HepG2 (cell line): ENCODE results near the gene S100A9. TPM values are rescaled to one million over a fixed set of nuclear protein-coding genes. Genes with fewer than 3 reads are reported as not detected.

ENCODE experiments used
- ATAC-seq: fragments of 200-7000 bp; cut with Tn5 transposase; 3 replicates; pipeline ENCODE4 v1.9.1; 2020; ENCODE audit warnings: mild to moderate bottlenecking, moderate library complexity
- BruUV-seq: library from RNA; stranded (reverse); fragments of 400-500 nt; replicated peaks from 2 replicates; lab custom pipeline; 2021; lab: Mats Ljungman, UMichigan
- CTCF ChIA-PET: fragments of 300-600 bp; formaldehyde crosslinking; extraction: SDS; loops from one replicate; lab custom pipeline; 2021; ENCODE audit warnings: low total read pairs, inconsistent platforms, low intra/inter-chr PET ratio; lab: Yijun Ruan, JAX
- POLR2A ChIA-PET: fragments of 350-600 bp; sonication (Branson Sonifier 250); formaldehyde crosslinking; loops from one replicate; lab custom pipeline; 2020; ENCODE audit warnings: antibody characterized with exemption, inconsistent platforms; lab: Yijun Ruan, JAX
- DNase-seq: peaks from one replicate; pipeline ENCODE4 v3.0.0-alpha.2; 2015; ENCODE audit warnings: low spot score
- FAIRE-seq: peaks from 3 replicates; lab custom pipeline; 2011; peaks lifted over from hg19 to GRCh38; lab: Jason Lieb, UNC
- H2AFZ ChIP-seq: one replicate; pipeline ENCODE4 v1.6.1; 2011; ENCODE audit warnings: low read length, inconsistent platforms
- H3K27ac ChIP-seq: fragments of 300-600 bp; 3 replicates; pipeline ENCODE4 v1.8.0; 2011; ENCODE audit warnings: mixed run types, mild to moderate bottlenecking, mixed read lengths, low read length, inconsistent platforms; ENCODE audit not compliant: insufficient read depth; ENCODE audit errors: extremely low read length
- H3K27me3 ChIP-seq, 2 experiments: fragments of 200-600 bp in 1 of 2; 2 replicates in 1 of 2; 3 replicates in 1 of 2; pipeline versions ENCODE4 v1.6.0 to v1.8.0; 2011; ENCODE audit warnings: low read length in 2 of 2, mild to moderate bottlenecking in 2 of 2, moderate library complexity in 2 of 2, inconsistent platforms in 1 of 2; ENCODE audit not compliant: insufficient read depth in 2 of 2, control insufficient read depth in 1 of 2
- H3K36me3 ChIP-seq, 2 experiments: fragments of 200-600 bp in 1 of 2; replicated peaks in 1 of 2; 2 replicates in 1 of 2; 3 replicates in 1 of 2; pipeline versions ENCODE4 v1.5.1 to v1.8.0; 2011; ENCODE audit warnings: low read length in 2 of 2, inconsistent platforms in 1 of 2; ENCODE audit not compliant: insufficient read depth in 2 of 2, control insufficient read depth in 1 of 2
- H3K4me1 ChIP-seq: 2 replicates; pipeline ENCODE4 v1.5.1; 2012; ENCODE audit warnings: low read length, inconsistent platforms; ENCODE audit not compliant: insufficient read depth
- H3K4me2 ChIP-seq: 2 replicates; pipeline ENCODE4 v1.6.0; 2011; ENCODE audit warnings: low read depth, low read length, inconsistent platforms
- H3K4me3 ChIP-seq, 3 experiments: fragments of 200-600 bp in 1 of 3; sonication (generic), shearing (Covaris generic) in 1 of 3; replicated peaks in 1 of 3; 2 replicates each; pipeline ENCODE4 v1.5.1; 2011 to 2016; ENCODE audit warnings: low read length in 3 of 3, inconsistent platforms in 2 of 3, low read depth in 2 of 3, mild to moderate bottlenecking in 2 of 3, control low read depth in 1 of 3, mixed read lengths in 1 of 3; ENCODE audit not compliant: insufficient read depth in 1 of 3
- H3K79me2 ChIP-seq: one replicate; pipeline ENCODE4 v1.6.1; 2011; ENCODE audit warnings: low read length, inconsistent platforms; ENCODE audit not compliant: insufficient read depth
- H3K9ac ChIP-seq: 2 replicates; pipeline ENCODE4 v1.6.0; 2011; ENCODE audit warnings: mild to moderate bottlenecking, low read depth, low read length, inconsistent platforms; ENCODE audit not compliant: insufficient read depth
- H3K9me3 ChIP-seq: 2 replicates; pipeline ENCODE4 v1.5.1; 2012; ENCODE audit warnings: mild to moderate bottlenecking, low read length
- H4K20me1 ChIP-seq: 2 replicates; pipeline ENCODE4 v1.6.0; 2011; ENCODE audit warnings: inconsistent platforms, mild to moderate bottlenecking, low read length, moderate library complexity; ENCODE audit not compliant: insufficient read depth
- FOXP1 ChIP-seq, 2 experiments: fragments of 450-650 bp in 1 of 2; IDR thresholded peaks; 2 replicates each; pipeline ENCODE4 v1.6.1; 2017 to 2018; ENCODE audit warnings: antibody characterized with exemption in 1 of 2
- USF2 ChIP-seq, 2 experiments: sonication (generic) in 1 of 2; formaldehyde crosslinking in 1 of 2; IDR thresholded peaks; 2 replicates each; pipeline versions ENCODE4 v1.5.1 to v1.6.1; 2011 to 2020; ENCODE audit warnings: borderline replicate concordance in 1 of 2, low read depth in 1 of 2, low read length in 1 of 2, mild to moderate bottlenecking in 1 of 2, missing genetic modification reagents in 1 of 2, moderate library complexity in 1 of 2
- ZHX2 ChIP-seq, 2 experiments: sonication (generic) in 1 of 2; formaldehyde crosslinking in 1 of 2; IDR thresholded peaks; 2 replicates each; pipeline versions ENCODE4 v1.6.1 to v1.9.0; 2014 to 2022; ENCODE audit warnings: antibody characterized with exemption in 1 of 2, borderline replicate concordance in 1 of 2, inconsistent platforms in 1 of 2, low read depth in 1 of 2, missing genetic modification reagents in 1 of 2
- ZNF773 ChIP-seq: sonication (generic); formaldehyde crosslinking; IDR thresholded peaks from 2 replicates; pipeline ENCODE4 v1.4.0; 2020; ENCODE audit warnings: missing genetic modification reagents, borderline replicate concordance
- WGBS: methylation state at CpG from one replicate; pipeline ENCODE4 v1.1.6; 2017; ENCODE audit warnings: low lambda C conversion rate; 5-methylcytosine and 5-hydroxymethylcytosine counted together
- in situ Hi-C: cut with HindIII; loops from 2 replicates; pipeline ENCODE4 v1.10.0; 2017; ENCODE audit warnings: low pct_unique_long_range_greater_than_20kb; ENCODE audit not compliant: extremely low pct_ligation_motif_present
- intact Hi-C: fragments of 100-400 bp; cut with micrococcal nuclease; formaldehyde crosslinking; loops from one replicate; pipeline ENCODE4 v1.10.0; 2022; ENCODE audit not compliant: unreplicated experiment
- polyA plus RNA-seq, 8 experiments: library from polyadenylated mRNA; depleted of rRNA in 3 of 8; stranded (reverse) in 7 of 8; unstranded in 1 of 8; fragments of >200 nt; fragmentation: Illumina TruSeq in 4 of 8; extraction: Trizol in 4 of 8; gene quantifications; 2 replicates each; pipeline versions ENCODE4 v1.2.1 to v1.2.3, GENCODE V29; 2011 to 2016; ENCODE audit warnings: low read depth in 4 of 8, missing spikeins in 1 of 8, mixed read lengths in 1 of 8; ENCODE audit not compliant: insufficient read depth in 1 of 8
- total RNA-seq, 5 experiments: library from RNA; depleted of rRNA; stranded (reverse); fragments of >200 nt; fragmentation: Illumina TruSeq; extraction: Trizol; gene quantifications; 2 replicates each; pipeline ENCODE4 v1.2.3, GENCODE V29; 2016; ENCODE audit warnings: low read depth in 1 of 5

S100A9 gene
- total and polyA plus RNA-seq, 2 of the 13 experiments (the other 11 are each of a cell fraction or from before 2014, with no cell fraction given): 0.31 to 0.69 TPM

GRCh38 chr1:153350321-153350957 lies 7.2 kb upstream of the S100A9 start:
- in situ Hi-C loops: no loop called here
- no peak overlapping the region for H3K4me3 ChIP-seq
- ATAC-seq (no peak), DNase-seq (no peak), FAIRE-seq (no peak)
- H4K20me1 ChIP-seq: peaks cover 5% of the 10 kb centered on the region
- no peak overlapping the region for H3K27ac ChIP-seq
- BruUV-seq: no TSS peak
- H3K4me2 ChIP-seq: no peak overlapping the region
- TF ChIP-seq USF2 (IDR thresholded peaks at IDR 0.05; ENCODE audit: low read depth, low read length): no peak
- no peak for TF ChIP-seq USF2 (CRISPR knock-in tag; IDR thresholded peaks at IDR 0.05; ENCODE audit: borderline replicate concordance)
- no peak for TF ChIP-seq ZNF773 (CRISPR knock-in tag)
- TF ChIP-seq ZHX2 (IDR thresholded peaks at IDR 0.05; ENCODE audit: low read depth): no peak
- TF ChIP-seq ZHX2 (CRISPR knock-in tag; IDR thresholded peaks at IDR 0.05; ENCODE audit: borderline replicate concordance): no peak
- no peak for TF ChIP-seq FOXP1 (IDR thresholded peaks at IDR 0.05)
- no peak for TF ChIP-seq FOXP1 (CRISPR knock-in tag; IDR thresholded peaks at IDR 0.05)
- no peak overlapping the region for H3K9ac ChIP-seq
- H3K79me2 ChIP-seq: no peaks in the 10 kb centered on the region
- no peaks in the 10 kb centered on the region for H3K36me3 ChIP-seq
- peaks cover 1 to 6% of the 10 kb centered on the region in 2 experiments; a peak in 3 of 5 replicates for H3K27me3 ChIP-seq
- POLR2A ChIA-PET: no interaction called here
- intact Hi-C loops: no loop called here
- H3K4me1 ChIP-seq: no peaks in the 10 kb centered on the region
- CTCF ChIA-PET: no interaction called here
- H2AFZ ChIP-seq: no peak overlapping the region
- H3K9me3 ChIP-seq: no peaks in the 10 kb centered on the region
- WGBS: 0% methylated on average over 1 of the region's 1 CpG
